PFSK-1 (cell line): Measurements from ENCODE around the gene UCN3.

Experiments
- FOXP2 ChIP-seq: optimal IDR thresholded peaks from 2 replicates; pipeline ENCODE3; 2011; ENCODE audit warnings: borderline replicate concordance, control low read depth, inconsistent platforms; ENCODE audit not compliant: insufficient read depth; ENCODE audit errors: extremely low read length, extremely low read depth
- POLR2AphosphoS5 ChIP-seq: IDR thresholded peaks from 2 replicates; pipeline ENCODE4 v1.6.1; 2012; ENCODE audit warnings: low read depth, mild to moderate bottlenecking, control low read depth, low read length, moderate library complexity
- SIN3A ChIP-seq: IDR thresholded peaks from 2 replicates; pipeline ENCODE4 v1.6.1; 2012; ENCODE audit warnings: mild to moderate bottlenecking, low read length, moderate library complexity, borderline replicate concordance; ENCODE audit not compliant: insufficient read depth
- TAF1 ChIP-seq: IDR thresholded peaks from 2 replicates; pipeline ENCODE4 v1.6.1; 2012; ENCODE audit warnings: low read length, control low read depth, borderline replicate concordance; ENCODE audit not compliant: insufficient read depth
- TF ChIP-seq, protein P1 (sequence below), 2 experiments: IDR thresholded peaks; 2 replicates each; pipeline versions ENCODE4 v1.6.1 to v1.8.0; 2011 to 2012; ENCODE audit warnings: low read depth in 2 of 2, low read length in 2 of 2, control low read depth in 1 of 2, inconsistent platforms in 1 of 2, mild to moderate bottlenecking in 1 of 2, moderate library complexity in 1 of 2; ENCODE audit not compliant: insufficient read depth in 1 of 2

UCN3 gene

DNA sequence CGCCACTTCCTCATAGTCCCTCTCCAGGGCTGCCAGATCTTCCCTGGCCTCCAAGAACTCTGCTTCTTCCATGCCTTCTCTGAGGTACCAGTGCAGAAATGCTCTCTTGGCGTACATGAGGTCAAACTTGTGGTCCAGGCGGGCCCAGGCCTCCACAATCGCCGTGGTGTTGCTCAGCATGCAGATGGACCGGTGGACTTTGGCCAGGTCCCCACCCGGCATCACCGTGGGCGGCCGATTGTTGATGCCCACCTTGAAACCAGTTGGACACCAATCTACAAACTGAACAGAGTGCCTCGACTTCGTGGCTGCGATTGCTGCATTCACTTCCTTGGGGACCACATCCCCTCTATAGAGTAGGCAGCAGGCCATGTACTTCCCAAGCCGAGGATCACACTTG lies 28.8 kb downstream of the UCN3 start:
- TF ChIP-seq POLR2AphosphoS5 (no peak), SIN3A (no peak), TAF1 (no peak), FOXP2 (no peak)
- TF ChIP-seq, protein P1, sequence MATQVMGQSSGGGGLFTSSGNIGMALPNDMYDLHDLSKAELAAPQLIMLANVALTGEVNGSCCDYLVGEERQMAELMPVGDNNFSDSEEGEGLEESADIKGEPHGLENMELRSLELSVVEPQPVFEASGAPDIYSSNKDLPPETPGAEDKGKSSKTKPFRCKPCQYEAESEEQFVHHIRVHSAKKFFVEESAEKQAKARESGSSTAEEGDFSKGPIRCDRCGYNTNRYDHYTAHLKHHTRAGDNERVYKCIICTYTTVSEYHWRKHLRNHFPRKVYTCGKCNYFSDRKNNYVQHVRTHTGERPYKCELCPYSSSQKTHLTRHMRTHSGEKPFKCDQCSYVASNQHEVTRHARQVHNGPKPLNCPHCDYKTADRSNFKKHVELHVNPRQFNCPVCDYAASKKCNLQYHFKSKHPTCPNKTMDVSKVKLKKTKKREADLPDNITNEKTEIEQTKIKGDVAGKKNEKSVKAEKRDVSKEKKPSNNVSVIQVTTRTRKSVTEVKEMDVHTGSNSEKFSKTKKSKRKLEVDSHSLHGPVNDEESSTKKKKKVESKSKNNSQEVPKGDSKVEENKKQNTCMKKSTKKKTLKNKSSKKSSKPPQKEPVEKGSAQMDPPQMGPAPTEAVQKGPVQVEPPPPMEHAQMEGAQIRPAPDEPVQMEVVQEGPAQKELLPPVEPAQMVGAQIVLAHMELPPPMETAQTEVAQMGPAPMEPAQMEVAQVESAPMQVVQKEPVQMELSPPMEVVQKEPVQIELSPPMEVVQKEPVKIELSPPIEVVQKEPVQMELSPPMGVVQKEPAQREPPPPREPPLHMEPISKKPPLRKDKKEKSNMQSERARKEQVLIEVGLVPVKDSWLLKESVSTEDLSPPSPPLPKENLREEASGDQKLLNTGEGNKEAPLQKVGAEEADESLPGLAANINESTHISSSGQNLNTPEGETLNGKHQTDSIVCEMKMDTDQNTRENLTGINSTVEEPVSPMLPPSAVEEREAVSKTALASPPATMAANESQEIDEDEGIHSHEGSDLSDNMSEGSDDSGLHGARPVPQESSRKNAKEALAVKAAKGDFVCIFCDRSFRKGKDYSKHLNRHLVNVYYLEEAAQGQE (IDR thresholded peaks at IDR 0.05; ENCODE audit: insufficient read depth in 1 of 2, low read depth in 2 of 2, low read length in 2 of 2), result no peak

DNA sequence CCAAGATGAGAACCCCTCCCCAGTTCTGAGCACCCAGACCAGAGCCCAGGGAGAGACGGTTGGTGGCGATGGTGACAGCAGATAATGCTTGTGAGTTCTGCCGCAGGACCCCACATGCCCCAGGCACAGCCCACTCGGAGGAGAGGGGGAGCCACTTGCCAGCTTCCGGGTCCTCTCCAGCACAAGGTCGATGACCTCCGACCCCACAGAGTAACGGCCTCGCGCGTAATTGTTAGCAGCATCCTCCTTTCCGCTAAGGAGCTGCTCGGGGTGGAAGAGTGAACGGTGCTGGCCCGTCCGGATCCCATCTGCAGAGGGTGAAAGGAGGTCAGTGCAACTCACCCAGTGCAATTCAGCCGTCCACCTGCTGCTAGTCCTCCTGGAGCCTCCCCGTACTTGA lies 30.4 kb downstream of the UCN3 start:
- no peak for TF ChIP-seq POLR2AphosphoS5
- TF ChIP-seq TAF1, result no peak
- TF ChIP-seq SIN3A, result no peak
- TF ChIP-seq, protein P1 (IDR thresholded peaks at IDR 0.05; ENCODE audit: insufficient read depth in 1 of 2, low read depth in 2 of 2, low read length in 2 of 2), result no peak
- no peak for TF ChIP-seq FOXP2

DNA sequence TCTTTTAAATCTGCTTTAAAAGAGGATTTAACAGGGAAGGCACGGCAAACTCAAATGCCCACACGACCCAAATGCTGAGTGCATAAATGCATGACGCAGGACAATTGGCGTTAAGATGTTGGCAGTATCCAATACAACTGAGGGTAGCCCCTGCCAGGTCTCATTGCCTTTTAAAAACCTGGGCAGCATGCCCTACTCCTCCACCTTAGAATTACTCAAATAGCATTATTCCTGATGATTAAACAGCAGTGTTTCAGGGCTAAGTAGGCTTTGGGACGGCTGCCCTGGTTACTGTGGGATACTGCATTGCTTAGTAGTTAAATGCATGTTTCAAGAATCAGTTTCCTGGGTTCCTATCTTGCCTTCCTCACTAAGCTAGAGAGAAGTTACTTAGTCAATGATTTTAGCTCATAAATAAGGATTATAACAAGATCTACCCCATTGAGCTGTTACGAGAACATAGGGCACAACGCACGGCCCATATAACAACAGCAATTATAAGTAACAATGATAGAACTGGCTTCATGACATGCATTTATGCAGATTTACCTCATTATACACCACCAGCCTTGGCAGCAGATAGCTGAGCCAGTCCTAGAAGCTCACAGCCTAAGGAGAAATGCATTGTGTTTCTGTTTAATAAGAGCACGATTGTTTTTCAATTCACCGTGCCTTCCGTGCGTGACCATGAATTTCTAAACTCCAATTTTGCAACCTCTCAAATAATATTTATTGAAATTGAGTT lies 32.0 kb downstream of the UCN3 start:
- TF ChIP-seq FOXP2, result no peak
- TF ChIP-seq, protein P1 (IDR thresholded peaks at IDR 0.05; ENCODE audit: insufficient read depth in 1 of 2, low read depth in 2 of 2, low read length in 2 of 2), result no peak
- no peak for TF ChIP-seq POLR2AphosphoS5
- TF ChIP-seq SIN3A, result no peak
- no peak for TF ChIP-seq TAF1

DNA sequence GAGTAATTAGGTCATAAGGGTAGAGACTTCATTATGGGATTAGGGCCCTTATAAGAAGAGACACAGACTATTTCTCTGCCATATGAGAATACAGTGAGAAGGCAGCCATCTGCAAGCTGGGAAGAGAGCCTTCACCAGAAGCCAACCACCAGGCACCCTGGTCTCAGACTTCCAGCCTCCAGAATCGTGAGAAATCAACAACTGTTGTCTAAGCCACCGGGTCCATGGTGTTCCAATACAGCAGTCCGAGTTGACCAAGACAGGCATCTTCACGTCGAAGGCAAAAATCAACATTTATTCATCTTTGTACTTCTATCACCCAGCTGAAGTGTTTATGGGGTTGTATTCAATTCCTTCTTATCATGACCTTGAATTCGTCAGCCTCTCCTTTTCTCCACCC lies 34.6 kb downstream of the UCN3 start:
- TF ChIP-seq TAF1 (no peak), FOXP2 (no peak), SIN3A (no peak), POLR2AphosphoS5 (no peak)
- TF ChIP-seq, protein P1 (IDR thresholded peaks at IDR 0.05; ENCODE audit: insufficient read depth in 1 of 2, low read depth in 2 of 2, low read length in 2 of 2), result no peak
